Astrocyte (in vitro differentiated cells and primary cell): Measurements from ENCODE around the gene MROH7. TPM values are rescaled to one million over a fixed set of nuclear protein-coding genes. Genes with fewer than 3 reads are reported as not detected.
A peak's percentile ranks its signal among the peaks of the same experiment; 100 is the strongest.

Experiments
- DNase-seq: peaks from one replicate; pipeline ENCODE4 v3.0.0-alpha.2; 2010; ENCODE audit warnings: low read depth
- FAIRE-seq: peaks from 2 replicates; lab custom pipeline; 2011; peaks lifted over from hg19 to GRCh38; lab: Jason Lieb, UNC
- H2AFZ ChIP-seq: 2 replicates; pipeline ENCODE4 v1.6.0; 2012; ENCODE audit warnings: low read depth, low read length, inconsistent platforms
- H3K27ac ChIP-seq: 2 replicates; pipeline ENCODE4 v1.5.1; 2011; ENCODE audit warnings: low read depth, low read length, inconsistent platforms
- H3K27me3 ChIP-seq: 2 replicates; pipeline ENCODE4 v1.6.0; 2011; ENCODE audit warnings: low read length, inconsistent platforms; ENCODE audit not compliant: insufficient read depth
- H3K36me3 ChIP-seq: 2 replicates; pipeline ENCODE4 v1.5.1; 2011; ENCODE audit warnings: low read length, inconsistent platforms; ENCODE audit not compliant: insufficient read depth
- H3K4me1 ChIP-seq: 2 replicates; pipeline ENCODE4 v1.5.1; 2011; ENCODE audit warnings: low read length, inconsistent platforms; ENCODE audit not compliant: insufficient read depth
- H3K4me2 ChIP-seq: 2 replicates; pipeline ENCODE4 v1.6.0; 2012; ENCODE audit warnings: low read length, inconsistent platforms
- H3K4me3 ChIP-seq: 2 replicates; pipeline ENCODE4 v1.5.1; 2011; ENCODE audit warnings: low read depth, mild to moderate bottlenecking, low read length, inconsistent platforms; ENCODE audit not compliant: insufficient read depth
- H3K79me2 ChIP-seq: 2 replicates; pipeline ENCODE4 v1.6.0; 2012; ENCODE audit warnings: mild to moderate bottlenecking, low read length, inconsistent platforms; ENCODE audit not compliant: insufficient read depth
- H3K9ac ChIP-seq: 2 replicates; pipeline ENCODE4 v1.6.0; 2012; ENCODE audit warnings: mild to moderate bottlenecking, low read length, inconsistent platforms
- H3K9me3 ChIP-seq: 2 replicates; pipeline ENCODE4 v1.5.1; 2012; ENCODE audit warnings: low read depth, mild to moderate bottlenecking, low read length, inconsistent platforms; ENCODE audit not compliant: insufficient read depth
- H4K20me1 ChIP-seq: 2 replicates; pipeline ENCODE4 v1.6.0; 2012; ENCODE audit warnings: low read length, inconsistent platforms; ENCODE audit not compliant: insufficient read depth
- H3K27ac Mint-ChIP-seq: one replicate; pipeline ENCODE4 v1.8.0; 2021; ENCODE audit warnings: mild to moderate bottlenecking, mixed read lengths; ENCODE audit not compliant: unreplicated experiment
- H3K27me3 Mint-ChIP-seq: one replicate; pipeline ENCODE4 v1.8.0; 2021; ENCODE audit warnings: low read depth, mixed read lengths; ENCODE audit not compliant: unreplicated experiment
- H3K36me3 Mint-ChIP-seq: one replicate; pipeline ENCODE4 v1.8.0; 2021; ENCODE audit warnings: low read depth, mixed read lengths; ENCODE audit not compliant: unreplicated experiment
- H3K4me1 Mint-ChIP-seq: one replicate; pipeline ENCODE4 v1.8.0; 2021; ENCODE audit warnings: low read depth, mixed read lengths; ENCODE audit not compliant: unreplicated experiment
- H3K4me3 Mint-ChIP-seq: one replicate; pipeline ENCODE4 v1.8.0; 2021; ENCODE audit warnings: mild to moderate bottlenecking, moderate library complexity, mixed read lengths; ENCODE audit not compliant: unreplicated experiment
- H3K9me3 Mint-ChIP-seq: one replicate; pipeline ENCODE4 v1.8.0; 2021; ENCODE audit warnings: mild to moderate bottlenecking, mixed read lengths; ENCODE audit not compliant: unreplicated experiment
- CTCF ChIP-seq: IDR thresholded peaks from 2 replicates; pipeline ENCODE4 v1.5.1; 2011; ENCODE audit warnings: low read depth, mild to moderate bottlenecking, inconsistent platforms, low read length, moderate library complexity; ENCODE audit not compliant: insufficient read depth
- EZH2 ChIP-seq: IDR thresholded peaks from 2 replicates; pipeline ENCODE4 v1.6.1; 2012; ENCODE audit warnings: mild to moderate bottlenecking, low read length, inconsistent platforms; ENCODE audit not compliant: insufficient read depth
- total RNA-seq: library from RNA; stranded (reverse); gene quantifications from 2 replicates; pipeline ENCODE4 v1.2.1, GENCODE V29; 2021

Gene MROH7
- total RNA-seq, 1 donor from 2014 or later, result not detected

GRCh38 chr1:54609301-54609921 is 32.2 kb upstream of the MROH7 start:
- Histone ChIP-seq H3K4me1 (no peaks in the 10 kb centered on the region), H3K36me3 (no peaks in the 10 kb centered on the region), H3K27me3 (no peaks in the 10 kb centered on the region), H2AFZ (no peak overlapping the region), H3K4me2 (no peak overlapping the region), H4K20me1 (no peaks in the 10 kb centered on the region), H3K4me3 (no peak overlapping the region), H3K9me3 (no peaks in the 10 kb centered on the region), H3K9ac (no peak overlapping the region), H3K27ac (no peak overlapping the region), H3K79me2 (no peaks in the 10 kb centered on the region)
- no peak for FAIRE-seq
- DNase-seq, result no peak
- Mint-ChIP-seq H3K4me1 (peaks cover 10% of the 10 kb centered on the region), H3K27me3 (peaks cover 10% of the 10 kb centered on the region), H3K9me3 (no peaks in the 10 kb centered on the region), H3K4me3 (no peak overlapping the region), H3K27ac (no peak overlapping the region), H3K36me3 (peaks cover 2% of the 10 kb centered on the region)
- TF ChIP-seq CTCF (no peak), EZH2 (no peak)

GRCh38 chr1:54610048-54610447 is 31.5 kb upstream of the MROH7 start:
- DNase-seq (no peak), FAIRE-seq (no peak)
- H3K27me3 ChIP-seq, result no peaks in the 10 kb centered on the region
- no peaks in the 10 kb centered on the region for H3K4me1 ChIP-seq
- Mint-ChIP-seq H3K27ac (peak overlapping the region; percentile 26), H3K27me3 (peaks cover 6% of the 10 kb centered on the region), H3K9me3 (peaks cover 1% of the 10 kb centered on the region), H3K4me1 (peaks cover 10% of the 10 kb centered on the region), H3K36me3 (peaks cover 2% of the 10 kb centered on the region), H3K4me3 (peak overlapping the region; percentile 27)
- no peak overlapping the region for H3K27ac ChIP-seq
- no peak overlapping the region for H3K9ac ChIP-seq
- H3K79me2 ChIP-seq, result no peaks in the 10 kb centered on the region
- H2AFZ ChIP-seq, result no peak overlapping the region
- TF ChIP-seq CTCF (no peak), EZH2 (no peak)
- H3K4me2 ChIP-seq, result no peak overlapping the region
- no peaks in the 10 kb centered on the region for H4K20me1 ChIP-seq
- no peaks in the 10 kb centered on the region for H3K9me3 ChIP-seq
- no peaks in the 10 kb centered on the region for H3K36me3 ChIP-seq
- H3K4me3 ChIP-seq, result no peak overlapping the region
